Measurements from ENCODE around the gene DIMT1.
A peak's percentile ranks its signal among the peaks of the same experiment; 100 is the strongest.

DNA sequence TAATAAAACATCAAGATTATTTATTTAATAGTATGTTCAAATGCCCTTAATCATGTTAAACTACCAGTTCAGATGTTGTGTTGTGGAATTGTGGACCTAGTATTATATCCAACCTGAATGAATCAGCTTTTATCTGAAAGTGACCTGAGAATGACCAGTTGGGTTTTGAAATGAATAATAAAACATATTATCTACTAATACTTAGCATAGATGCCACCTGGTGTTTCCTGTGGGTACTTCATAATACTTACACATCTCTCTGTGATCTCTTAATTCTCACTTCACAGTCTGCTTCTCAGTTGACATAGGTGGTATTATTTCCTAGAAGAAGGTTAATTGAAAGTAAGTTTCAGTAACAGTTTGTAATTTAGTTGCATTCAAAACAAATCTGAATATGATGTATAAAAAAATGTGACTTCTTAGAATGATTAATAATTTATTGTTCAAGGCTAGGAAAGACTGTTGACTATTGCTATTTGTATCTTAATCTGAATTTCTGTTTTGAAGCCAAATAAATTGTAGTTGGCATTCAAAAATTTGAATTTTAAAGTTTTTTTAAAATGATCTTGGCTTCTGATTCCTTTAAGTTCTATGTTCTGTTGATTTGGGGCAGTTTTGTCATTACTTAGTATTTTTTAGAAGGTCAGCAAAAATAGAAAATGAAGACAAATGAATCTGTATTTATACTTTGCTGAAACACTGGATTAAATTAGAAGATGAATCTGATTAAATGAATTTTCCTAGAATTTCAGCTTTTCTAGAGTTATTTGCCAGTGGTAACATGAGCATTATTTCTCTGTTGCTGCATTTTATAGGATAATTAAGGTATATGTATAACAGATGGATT, 49.5 kb downstream of the DIMT1 start:
- TF ChIP-seq CTCF (IDR thresholded peaks at IDR 0.05; ENCODE audit: low read depth, low read length): peak; percentile 63
- TF ChIP-seq EZH2phosphoT487 (IDR thresholded peaks at IDR 0.05; ENCODE audit: low read depth): no peak

Data from OCI-LY3 (cell line).